Loucy (cell line): Measurements from ENCODE around the gene ZNF221.

Source experiments
- H2AFZ ChIP-seq: fragments of 200-600 bp; sonication (generic); 2 replicates; pipeline ENCODE4 v1.6.0; 2016; ENCODE audit warnings: antibody characterized with exemption, mild to moderate bottlenecking, low read length, moderate library complexity
- H3F3A ChIP-seq: fragments of 200-600 bp; 2 replicates; pipeline ENCODE4 v1.6.0; 2016; ENCODE audit warnings: antibody characterized with exemption, low read depth, mild to moderate bottlenecking
- H3K27me3 ChIP-seq: fragments of 200-600 bp; sonication (generic); 2 replicates; pipeline ENCODE4 v1.6.1; 2014; ENCODE audit warnings: low read length, mild to moderate bottlenecking; ENCODE audit not compliant: insufficient read depth, poor library complexity, severe bottlenecking
- H3K36me3 ChIP-seq: fragments of 200-600 bp; sonication (generic); 2 replicates; pipeline ENCODE4 v1.6.1; 2016; ENCODE audit warnings: low read length; ENCODE audit not compliant: insufficient read depth
- H3K4me1 ChIP-seq: fragments of 200-600 bp; sonication (generic); 2 replicates; pipeline ENCODE4 v1.5.1; 2014; ENCODE audit warnings: low read length, mild to moderate bottlenecking; ENCODE audit not compliant: insufficient read depth, poor library complexity, severe bottlenecking
- H3K4me2 ChIP-seq: fragments of 200-600 bp; sonication (generic); 2 replicates; pipeline ENCODE4 v1.6.0; 2014; ENCODE audit warnings: antibody characterized with exemption, low read length, low read depth, mild to moderate bottlenecking; ENCODE audit not compliant: poor library complexity, severe bottlenecking
- H3K4me3 ChIP-seq: fragments of 200-600 bp; sonication (generic); 2 replicates; pipeline ENCODE4 v1.5.1; 2014; ENCODE audit warnings: low read length, mild to moderate bottlenecking, mixed read lengths; ENCODE audit not compliant: poor library complexity, severe bottlenecking
- H3K79me2 ChIP-seq: fragments of 200-600 bp; sonication (generic); 2 replicates; pipeline ENCODE4 v1.6.1; 2014; ENCODE audit warnings: low read length; ENCODE audit not compliant: insufficient read depth
- H3K9ac ChIP-seq: fragments of 200-600 bp; sonication (generic); 2 replicates; pipeline ENCODE4 v1.6.0; 2014; ENCODE audit warnings: mild to moderate bottlenecking, low read depth, low read length, moderate library complexity; ENCODE audit not compliant: poor library complexity, severe bottlenecking
- H3K9me2 ChIP-seq: fragments of 200-600 bp; sonication (generic); replicated peaks from 2 replicates; pipeline ENCODE4 v1.6.1; 2016; ENCODE audit warnings: low read depth, low read length, mixed read lengths
- H3K9me3 ChIP-seq: fragments of 200-600 bp; sonication (generic); 2 replicates; pipeline ENCODE4 v1.6.1; 2014; ENCODE audit warnings: mild to moderate bottlenecking, antibody characterized with exemption, low read length, low read depth; ENCODE audit not compliant: insufficient read depth
- H4K20me1 ChIP-seq: fragments of 200-600 bp; sonication (generic); 2 replicates; pipeline ENCODE4 v1.6.0; 2014; ENCODE audit warnings: antibody characterized with exemption, low read length, mild to moderate bottlenecking; ENCODE audit not compliant: insufficient read depth, poor library complexity, severe bottlenecking
- EZH2phosphoT487 ChIP-seq: fragments of 200-600 bp; IDR thresholded peaks from 2 replicates; pipeline ENCODE4 v1.6.1; 2018; ENCODE audit warnings: antibody characterized with exemption, mild to moderate bottlenecking, moderate library complexity, borderline replicate concordance
- TF ChIP-seq, protein P1 (sequence below): fragments of 200-600 bp; sonication (generic); conservative IDR thresholded peaks from 2 replicates; pipeline ENCODE4 v1.5.1; 2014; ENCODE audit warnings: mild to moderate bottlenecking, antibody characterized with exemption, low read length

Gene ZNF221

DNA sequence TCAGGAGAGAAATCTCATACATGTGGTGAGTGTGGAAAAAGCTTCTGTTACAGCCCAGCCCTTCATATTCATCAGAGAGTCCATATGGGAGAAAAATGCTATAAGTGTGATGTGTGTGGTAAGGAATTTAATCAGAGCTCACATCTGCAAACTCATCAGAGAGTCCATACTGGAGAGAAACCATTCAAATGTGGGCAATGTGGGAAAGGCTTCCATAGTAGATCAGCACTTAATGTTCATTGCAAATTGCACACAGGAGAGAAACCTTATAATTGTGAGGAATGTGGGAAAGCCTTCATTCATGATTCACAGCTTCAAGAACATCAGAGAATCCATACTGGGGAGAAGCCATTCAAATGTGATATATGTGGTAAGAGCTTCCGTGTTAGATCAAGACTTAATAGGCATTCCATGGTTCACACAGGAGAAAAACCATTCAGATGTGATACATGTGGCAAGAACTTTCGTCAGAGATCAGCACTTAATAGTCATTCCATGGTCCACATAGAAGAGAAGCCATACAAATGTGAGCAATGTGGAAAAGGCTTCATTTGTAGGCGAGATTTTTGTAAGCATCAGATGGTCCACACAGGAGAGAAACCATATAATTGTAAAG, 15.2 kb downstream of the ZNF221 start:
- Histone ChIP-seq H3K36me3 (no peaks in the 10 kb centered on the region), H3K9ac (no peak overlapping the region), H3K79me2 (no peaks in the 10 kb centered on the region), H3K4me2 (no peak overlapping the region), H2AFZ (no peak overlapping the region), H3K4me1 (no peaks in the 10 kb centered on the region), H3K4me3 (no peak overlapping the region), H3K9me3 (peaks cover 5% of the 10 kb centered on the region), H3K27me3 (no peaks in the 10 kb centered on the region), H3F3A (no peaks in the 10 kb centered on the region), H3K9me2 (no peaks in the 10 kb centered on the region), H4K20me1 (no peaks in the 10 kb centered on the region)
- TF ChIP-seq, protein P1, sequence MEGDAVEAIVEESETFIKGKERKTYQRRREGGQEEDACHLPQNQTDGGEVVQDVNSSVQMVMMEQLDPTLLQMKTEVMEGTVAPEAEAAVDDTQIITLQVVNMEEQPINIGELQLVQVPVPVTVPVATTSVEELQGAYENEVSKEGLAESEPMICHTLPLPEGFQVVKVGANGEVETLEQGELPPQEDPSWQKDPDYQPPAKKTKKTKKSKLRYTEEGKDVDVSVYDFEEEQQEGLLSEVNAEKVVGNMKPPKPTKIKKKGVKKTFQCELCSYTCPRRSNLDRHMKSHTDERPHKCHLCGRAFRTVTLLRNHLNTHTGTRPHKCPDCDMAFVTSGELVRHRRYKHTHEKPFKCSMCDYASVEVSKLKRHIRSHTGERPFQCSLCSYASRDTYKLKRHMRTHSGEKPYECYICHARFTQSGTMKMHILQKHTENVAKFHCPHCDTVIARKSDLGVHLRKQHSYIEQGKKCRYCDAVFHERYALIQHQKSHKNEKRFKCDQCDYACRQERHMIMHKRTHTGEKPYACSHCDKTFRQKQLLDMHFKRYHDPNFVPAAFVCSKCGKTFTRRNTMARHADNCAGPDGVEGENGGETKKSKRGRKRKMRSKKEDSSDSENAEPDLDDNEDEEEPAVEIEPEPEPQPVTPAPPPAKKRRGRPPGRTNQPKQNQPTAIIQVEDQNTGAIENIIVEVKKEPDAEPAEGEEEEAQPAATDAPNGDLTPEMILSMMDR, result no peak
- TF ChIP-seq EZH2phosphoT487, result no peak

DNA sequence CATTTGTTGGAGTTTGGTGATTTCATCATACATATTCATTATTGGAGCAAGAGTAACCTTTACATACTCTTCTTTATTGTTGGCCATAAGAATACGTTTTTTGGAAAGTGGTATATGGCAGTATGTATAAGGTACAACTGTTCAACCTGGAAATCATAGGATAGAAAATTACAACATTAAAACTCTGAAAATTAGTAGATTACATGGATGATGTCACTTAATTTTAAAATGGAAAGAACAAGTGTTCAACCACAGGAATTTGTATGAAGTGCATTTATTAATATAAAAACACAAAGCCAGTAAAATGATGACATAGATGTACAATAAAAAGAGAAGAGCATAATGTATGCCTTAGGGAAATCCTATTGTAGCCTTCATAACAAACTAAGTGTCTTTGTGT, 25.7 kb downstream of the ZNF221 start:
- H3K9me2 ChIP-seq, result no peaks in the 10 kb centered on the region
- no peaks in the 10 kb centered on the region for H3K9me3 ChIP-seq
- no peak overlapping the region for H2AFZ ChIP-seq
- peaks cover 11% of the 10 kb centered on the region for H3K27me3 ChIP-seq
- H3K4me2 ChIP-seq, result no peak overlapping the region
- H3K4me3 ChIP-seq, result no peak overlapping the region
- no peaks in the 10 kb centered on the region for H4K20me1 ChIP-seq
- H3F3A ChIP-seq, result no peaks in the 10 kb centered on the region
- H3K9ac ChIP-seq, result no peak overlapping the region
- no peaks in the 10 kb centered on the region for H3K79me2 ChIP-seq
- no peaks in the 10 kb centered on the region for H3K36me3 ChIP-seq
- H3K4me1 ChIP-seq, result no peaks in the 10 kb centered on the region
- TF ChIP-seq, protein P1, result no peak
- TF ChIP-seq EZH2phosphoT487, result no peak

DNA sequence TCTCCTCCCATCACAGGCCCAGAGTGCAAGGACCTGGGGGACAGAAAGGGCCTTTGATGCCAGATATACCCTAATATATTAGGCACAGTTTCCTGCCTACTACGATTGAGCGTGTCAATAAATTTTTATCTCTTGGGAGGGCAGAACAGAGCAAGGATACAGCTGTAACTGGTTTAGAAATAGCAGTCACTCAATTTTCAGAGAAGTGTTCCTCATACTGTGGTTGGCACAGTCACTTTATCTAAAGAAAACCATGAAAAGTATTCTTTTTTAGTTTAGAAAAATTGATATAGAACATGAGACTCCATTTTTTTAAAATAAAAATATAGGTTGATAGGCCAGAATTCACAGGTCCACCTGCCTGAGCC, 32.5 kb downstream of the ZNF221 start:
- Histone ChIP-seq H3F3A (no peaks in the 10 kb centered on the region), H3K4me2 (peak overlapping the region; percentile 85), H3K27me3 (no peaks in the 10 kb centered on the region), H3K36me3 (no peaks in the 10 kb centered on the region), H4K20me1 (no peaks in the 10 kb centered on the region), H3K4me3 (peak overlapping the region; percentile 87), H3K9me3 (no peaks in the 10 kb centered on the region), H3K4me1 (peaks cover 5% of the 10 kb centered on the region), H2AFZ (peak overlapping the region; percentile 85), H3K79me2 (no peaks in the 10 kb centered on the region; the same call in 1 of the 2 replicates), H3K9me2 (no peaks in the 10 kb centered on the region), H3K9ac (peak overlapping the region; percentile 74)
- TF ChIP-seq EZH2phosphoT487, result no peak
- TF ChIP-seq, protein P1, result no peak
